GM19099 (cell line): ENCODE measurements around the gene UQCRHL.

Source experiments
- POLR2A ChIP-seq: IDR thresholded peaks from 3 replicates; pipeline ENCODE4 v1.6.1; 2011; ENCODE audit warnings: low read depth; ENCODE audit not compliant: insufficient read length; ENCODE audit errors: extremely low read depth

Gene UQCRHL

GRCh38 chr1:15777909-15778707 is 29.3 kb downstream of the UQCRHL start:
- no peak for TF ChIP-seq POLR2A

GRCh38 chr1:15775706-15776105 is 31.7 kb downstream of the UQCRHL start:
- TF ChIP-seq POLR2A, result no peak

- no peak for TF ChIP-seq POLR2A
Measured at GRCh38 chr1:15771836-15772515, 35.5 kb downstream of the UQCRHL start.

- TF ChIP-seq POLR2A, result no peak
Measured at GRCh38 chr1:15770313-15770962, 37.0 kb downstream of the UQCRHL start.

- no peak for TF ChIP-seq POLR2A
Measured at GRCh38 chr1:15768388-15768787, 39.1 kb downstream of the UQCRHL start.

- no peak for TF ChIP-seq POLR2A
Measured at GRCh38 chr1:15767941-15768340, 39.5 kb downstream of the UQCRHL start.

GRCh38 chr1:15765495-15766194 is 41.8 kb downstream of the UQCRHL start:
- no peak for TF ChIP-seq POLR2A

- TF ChIP-seq POLR2A, result no peak
Measured at GRCh38 chr1:15764890-15765289, 42.6 kb downstream of the UQCRHL start.

GRCh38 chr1:15764269-15764764 is 43.1 kb downstream of the UQCRHL start:
- no peak for TF ChIP-seq POLR2A

- no peak for TF ChIP-seq POLR2A
Measured at GRCh38 chr1:15762546-15762945, 44.9 kb downstream of the UQCRHL start.

GRCh38 chr1:15761366-15762128 is 45.9 kb downstream of the UQCRHL start:
- no peak for TF ChIP-seq POLR2A

GRCh38 chr1:15760520-15761211 is 46.8 kb downstream of the UQCRHL start:
- TF ChIP-seq POLR2A, result no peak

- TF ChIP-seq POLR2A, result no peak
Measured at GRCh38 chr1:15758953-15759661, 48.3 kb downstream of the UQCRHL start.
